ENCODE measurements around the gene DNAJB12.
A peak's percentile ranks its signal among the peaks of the same experiment; 100 is the strongest.
"Not testable (repeated sequence)": the region's sequence is repeated elsewhere in the genome, so short reads cannot be mapped to it uniquely, and the experiment has no call there.

DNAJB12 gene

DNA sequence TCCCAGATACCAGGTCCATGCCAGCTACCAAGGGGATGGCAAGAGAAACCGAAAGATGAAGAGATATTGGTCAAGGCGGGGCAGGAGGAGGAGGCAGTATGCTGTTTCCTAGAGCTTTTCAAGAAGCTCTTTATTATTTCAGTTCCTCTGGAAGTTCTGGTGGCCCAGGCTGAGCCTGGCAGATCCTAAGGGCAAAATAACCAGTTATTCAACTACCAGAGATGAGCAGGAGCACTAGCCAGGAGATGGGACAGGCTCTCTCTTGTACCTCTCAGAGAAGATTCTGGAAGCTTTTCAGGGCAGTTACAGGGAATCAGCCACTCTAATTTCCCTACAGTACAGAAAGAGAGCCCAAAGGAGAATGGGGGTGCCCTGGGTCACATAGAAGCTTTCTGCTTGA is 5.3 kb downstream of the DNAJB12 start:
- H3K79me1 ChIP-seq (ENCODE audit: low read depth, low read length), result peaks cover 17% of the 10 kb centered on the region
- no peak overlapping the region for H3K4me2 ChIP-seq (ENCODE audit: insufficient read depth, low read length, poor library complexity, severe bottlenecking)
- no peak overlapping the region for H3K4me3 ChIP-seq (ENCODE audit: low read length in 2 of 2)
- H2BK5ac ChIP-seq (ENCODE audit: low read length), result no peak overlapping the region
- no peak for DNase-seq (ENCODE audit: low spot score)
- no peak overlapping the region for H2BK12ac ChIP-seq (ENCODE audit: low read length)
- no peak overlapping the region for H4K8ac ChIP-seq (ENCODE audit: low read depth, low read length)
- H3K14ac ChIP-seq (ENCODE audit: low read length), result no peak overlapping the region
- no peak overlapping the region for H3K9ac ChIP-seq (ENCODE audit: low read depth, low read length, poor library complexity)
- H3K9me3 ChIP-seq (replicated peaks in 1 of 2; ENCODE audit: control insufficient read depth in 2 of 2, insufficient read depth in 1 of 2, low read depth in 1 of 2, low read length in 2 of 2), result no peaks in the 10 kb centered on the region
- H3K36me3 ChIP-seq (replicated peaks in 1 of 2; ENCODE audit: control insufficient read depth in 2 of 2, insufficient read depth in 2 of 2, low read length in 2 of 2), result peaks cover 22 to 50% of the 10 kb centered on the region in 2 donors
- peaks cover 0 to 1% (median 0%) of the 10 kb centered on the region in 3 experiments for H3K27me3 ChIP-seq (ENCODE audit: control insufficient read depth in 3 of 3, insufficient read depth in 3 of 3, low read depth in 1 of 3, low read length in 3 of 3)
- no CpG with 5 or more reads among the region's 2 CpGs for WGBS, 2 donors (ENCODE audit: extremely low coverage in 2 of 2, insufficient read length in 2 of 2, insufficient replicate concordance in 1 of 2)
- H3K4me1 ChIP-seq (ENCODE audit: control insufficient read depth in 2 of 2, insufficient read depth in 1 of 2, low read depth in 1 of 2, low read length in 2 of 2), result peaks cover 0 to 6% of the 10 kb centered on the region in 2 donors
- no peak overlapping the region for H3K18ac ChIP-seq (ENCODE audit: low read length)
- no peak overlapping the region for H2AFZ ChIP-seq (ENCODE audit: low read length)
- no peak overlapping the region for H3K27ac ChIP-seq (replicated peaks; ENCODE audit: low read length)
- H3K4ac ChIP-seq (ENCODE audit: low read length), result no peak overlapping the region
- H3K23ac ChIP-seq (ENCODE audit: low read depth, low read length, poor library complexity), result no peak overlapping the region
- no peak overlapping the region for H2AK5ac ChIP-seq (ENCODE audit: low read depth, low read length)
- no peak overlapping the region for H2BK15ac ChIP-seq (ENCODE audit: low read length)
- H4K91ac ChIP-seq (ENCODE audit: low read depth, low read length, poor library complexity), result no peak overlapping the region
- no peak overlapping the region for H2BK120ac ChIP-seq (ENCODE audit: low read depth, low read length)

- no peak for DNase-seq (ENCODE audit: low spot score)
- Histone ChIP-seq H3K14ac (ENCODE audit: low read length) (no peak overlapping the region), H3K27ac (replicated peaks; ENCODE audit: low read length) (no peak overlapping the region), H2BK15ac (ENCODE audit: low read length) (no peak overlapping the region), H3K4me1 (ENCODE audit: control insufficient read depth in 2 of 2, insufficient read depth in 1 of 2, low read depth in 1 of 2, low read length in 2 of 2) (peaks cover 0 to 2% of the 10 kb centered on the region in 2 donors), H3K4me3 (ENCODE audit: low read length in 2 of 2) (no peak overlapping the region), H3K23ac (ENCODE audit: low read depth, low read length, poor library complexity) (no peak overlapping the region), H3K4ac (ENCODE audit: low read length) (no peak overlapping the region), H3K9ac (ENCODE audit: low read depth, low read length, poor library complexity) (no peak overlapping the region), H4K91ac (ENCODE audit: low read depth, low read length, poor library complexity) (no peak overlapping the region), H2AFZ (ENCODE audit: low read length) (no peak overlapping the region), H3K9me3 (replicated peaks in 1 of 2; ENCODE audit: control insufficient read depth in 2 of 2, insufficient read depth in 1 of 2, low read depth in 1 of 2, low read length in 2 of 2) (no peaks in the 10 kb centered on the region), H2BK5ac (ENCODE audit: low read length) (no peak overlapping the region), H3K79me1 (ENCODE audit: low read depth, low read length) (peaks cover 16% of the 10 kb centered on the region), H2AK5ac (ENCODE audit: low read depth, low read length) (no peak overlapping the region), H2BK12ac (ENCODE audit: low read length) (no peak overlapping the region), H3K18ac (ENCODE audit: low read length) (no peak overlapping the region), H4K8ac (ENCODE audit: low read depth, low read length) (no peak overlapping the region), H3K27me3 (ENCODE audit: control insufficient read depth in 3 of 3, insufficient read depth in 3 of 3, low read depth in 1 of 3, low read length in 3 of 3) (peaks cover 0 to 1% (median 0%) of the 10 kb centered on the region in 3 experiments), H3K4me2 (ENCODE audit: insufficient read depth, low read length, poor library complexity, severe bottlenecking) (no peak overlapping the region), H3K36me3 (replicated peaks in 1 of 2; ENCODE audit: control insufficient read depth in 2 of 2, insufficient read depth in 2 of 2, low read length in 2 of 2) (peaks cover 27 to 61% of the 10 kb centered on the region in 2 donors), H2BK120ac (ENCODE audit: low read depth, low read length) (no peak overlapping the region)
- no CpG with 5 or more reads among the region's 7 CpGs for WGBS, 2 donors (ENCODE audit: extremely low coverage in 2 of 2, insufficient read length in 2 of 2, insufficient replicate concordance in 1 of 2)
Measured at GRCh38 chr10:72348282-72348681, 6.4 kb downstream of the DNAJB12 start.

GRCh38 chr10:72346117-72346516 is 8.6 kb downstream of the DNAJB12 start:
- not testable (repeated sequence) for DNase-seq (ENCODE audit: low spot score); H3K4ac ChIP-seq (ENCODE audit: low read length); H3K4me2 ChIP-seq (ENCODE audit: insufficient read depth, low read length, poor library complexity, severe bottlenecking); H2BK12ac ChIP-seq (ENCODE audit: low read length); H3K18ac ChIP-seq (ENCODE audit: low read length); H3K9me3 ChIP-seq (replicated peaks in 1 of 2; ENCODE audit: control insufficient read depth in 2 of 2, insufficient read depth in 1 of 2, low read depth in 1 of 2, low read length in 2 of 2); H3K4me3 ChIP-seq (ENCODE audit: low read length in 2 of 2); H2AK5ac ChIP-seq (ENCODE audit: low read depth, low read length); H3K9ac ChIP-seq (ENCODE audit: low read depth, low read length, poor library complexity); H2BK120ac ChIP-seq (ENCODE audit: low read depth, low read length); H4K8ac ChIP-seq (ENCODE audit: low read depth, low read length); H2AFZ ChIP-seq (ENCODE audit: low read length); H3K27me3 ChIP-seq (ENCODE audit: control insufficient read depth in 3 of 3, insufficient read depth in 3 of 3, low read depth in 1 of 3, low read length in 3 of 3); H3K27ac ChIP-seq (replicated peaks; ENCODE audit: low read length); H3K14ac ChIP-seq (ENCODE audit: low read length); H2BK5ac ChIP-seq (ENCODE audit: low read length); H4K91ac ChIP-seq (ENCODE audit: low read depth, low read length, poor library complexity); H2BK15ac ChIP-seq (ENCODE audit: low read length); H3K4me1 ChIP-seq (ENCODE audit: control insufficient read depth in 2 of 2, insufficient read depth in 1 of 2, low read depth in 1 of 2, low read length in 2 of 2); H3K23ac ChIP-seq (ENCODE audit: low read depth, low read length, poor library complexity)
- peaks cover 28 to 69% of the 10 kb centered on the region in 2 donors for H3K36me3 ChIP-seq (replicated peaks in 1 of 2; ENCODE audit: control insufficient read depth in 2 of 2, insufficient read depth in 2 of 2, low read length in 2 of 2)
- WGBS, 2 donors (ENCODE audit: extremely low coverage in 2 of 2, insufficient read length in 2 of 2, insufficient replicate concordance in 1 of 2), result no CpG with 5 or more reads among the region's 7 CpGs
- peaks cover 10% of the 10 kb centered on the region for H3K79me1 ChIP-seq (ENCODE audit: low read depth, low read length)

DNA sequence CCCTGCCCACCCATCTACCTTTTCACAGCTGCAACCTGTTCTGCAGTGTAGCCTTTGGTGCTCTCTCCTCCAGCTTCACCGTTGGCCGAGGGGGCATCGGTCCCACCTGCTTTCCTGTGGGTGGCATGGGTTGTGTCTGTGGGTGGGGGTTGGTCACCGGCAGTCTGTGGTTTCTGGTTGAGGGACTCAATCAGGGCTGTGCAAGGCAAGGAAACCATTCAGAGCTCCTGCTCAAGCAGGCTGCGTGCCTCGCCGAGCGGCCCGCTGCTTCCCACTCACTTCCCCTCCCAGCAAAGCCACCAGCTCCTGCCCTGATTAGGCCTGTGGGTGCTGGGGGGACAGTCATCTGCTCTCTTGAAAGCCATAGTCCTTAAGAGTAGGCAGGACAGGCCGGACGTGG is 9.8 kb downstream of the DNAJB12 start:
- no peaks in the 10 kb centered on the region for H3K4me1 ChIP-seq (ENCODE audit: control insufficient read depth in 2 of 2, insufficient read depth in 1 of 2, low read depth in 1 of 2, low read length in 2 of 2)
- peak overlapping the region; percentile 25 for H3K23ac ChIP-seq (ENCODE audit: low read depth, low read length, poor library complexity)
- H3K14ac ChIP-seq (ENCODE audit: low read length), result no peak overlapping the region
- no peaks in the 10 kb centered on the region for H3K9me3 ChIP-seq (replicated peaks in 1 of 2; ENCODE audit: control insufficient read depth in 2 of 2, insufficient read depth in 1 of 2, low read depth in 1 of 2, low read length in 2 of 2)
- H2BK15ac ChIP-seq (ENCODE audit: low read length), result no peak overlapping the region
- H3K18ac ChIP-seq (ENCODE audit: low read length), result no peak overlapping the region
- H4K91ac ChIP-seq (ENCODE audit: low read depth, low read length, poor library complexity), result no peak overlapping the region
- H3K9ac ChIP-seq (ENCODE audit: low read depth, low read length, poor library complexity), result peak overlapping the region; percentile 60
- no peak overlapping the region for H3K27ac ChIP-seq (replicated peaks; ENCODE audit: low read length)
- no peak overlapping the region for H3K4ac ChIP-seq (ENCODE audit: low read length)
- H3K4me3 ChIP-seq (ENCODE audit: low read length in 2 of 2), result no peak overlapping the region
- no peak overlapping the region for H2BK12ac ChIP-seq (ENCODE audit: low read length)
- peaks cover 5% of the 10 kb centered on the region for H3K79me1 ChIP-seq (ENCODE audit: low read depth, low read length)
- DNase-seq (ENCODE audit: low spot score), result no peak
- no CpG with 5 or more reads among the region's 11 CpGs for WGBS, 2 donors (ENCODE audit: extremely low coverage in 2 of 2, insufficient read length in 2 of 2, insufficient replicate concordance in 1 of 2)
- H3K36me3 ChIP-seq (replicated peaks in 1 of 2; ENCODE audit: control insufficient read depth in 2 of 2, insufficient read depth in 2 of 2, low read length in 2 of 2), result peaks cover 25 to 72% of the 10 kb centered on the region in 2 donors
- H2BK120ac ChIP-seq (ENCODE audit: low read depth, low read length), result no peak overlapping the region
- H3K4me2 ChIP-seq (ENCODE audit: insufficient read depth, low read length, poor library complexity, severe bottlenecking), result no peak overlapping the region
- no peak overlapping the region for H4K8ac ChIP-seq (ENCODE audit: low read depth, low read length)
- no peaks in the 10 kb centered on the region for H3K27me3 ChIP-seq (ENCODE audit: control insufficient read depth in 3 of 3, insufficient read depth in 3 of 3, low read depth in 1 of 3, low read length in 3 of 3)
- no peak overlapping the region for H2BK5ac ChIP-seq (ENCODE audit: low read length)
- no peak overlapping the region for H2AK5ac ChIP-seq (ENCODE audit: low read depth, low read length)
- no peak overlapping the region for H2AFZ ChIP-seq (ENCODE audit: low read length)
